GM12875 (cell line): ENCODE results near the gene NPC2.

Experiments used
- H3K4me3 ChIP-seq: one replicate; pipeline ENCODE4 v1.5.1; 2011; ENCODE audit warnings: low read depth, low read length, control low read depth
- TF ChIP-seq, protein P1 (sequence below): IDR thresholded peaks from 2 replicates; pipeline ENCODE4 v1.5.1; 2011; ENCODE audit warnings: low read depth, mild to moderate bottlenecking, control low read depth, inconsistent platforms, low read length, moderate library complexity, borderline replicate concordance; ENCODE audit not compliant: insufficient read depth

NPC2 gene

DNA sequence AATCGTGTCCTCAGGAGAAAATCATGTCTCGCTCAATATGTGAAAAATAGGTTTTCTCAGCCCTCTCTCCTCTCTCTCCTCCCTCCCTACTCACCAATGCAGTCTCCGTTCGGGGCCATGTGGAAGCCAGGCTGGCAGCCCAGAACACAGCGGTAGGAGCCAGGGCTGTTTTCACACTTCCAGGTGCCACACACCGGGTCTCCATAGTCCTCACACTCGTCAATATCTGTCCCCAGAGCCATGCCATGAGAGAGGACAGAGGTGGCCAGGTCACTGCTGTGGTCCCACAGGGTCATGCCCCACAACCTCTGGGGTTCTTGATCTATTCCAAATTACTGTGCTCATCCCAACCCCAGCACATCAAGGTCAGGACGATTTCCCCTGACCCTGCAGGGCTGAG, 14.0 kb upstream of the NPC2 start:
- TF ChIP-seq, protein P1, sequence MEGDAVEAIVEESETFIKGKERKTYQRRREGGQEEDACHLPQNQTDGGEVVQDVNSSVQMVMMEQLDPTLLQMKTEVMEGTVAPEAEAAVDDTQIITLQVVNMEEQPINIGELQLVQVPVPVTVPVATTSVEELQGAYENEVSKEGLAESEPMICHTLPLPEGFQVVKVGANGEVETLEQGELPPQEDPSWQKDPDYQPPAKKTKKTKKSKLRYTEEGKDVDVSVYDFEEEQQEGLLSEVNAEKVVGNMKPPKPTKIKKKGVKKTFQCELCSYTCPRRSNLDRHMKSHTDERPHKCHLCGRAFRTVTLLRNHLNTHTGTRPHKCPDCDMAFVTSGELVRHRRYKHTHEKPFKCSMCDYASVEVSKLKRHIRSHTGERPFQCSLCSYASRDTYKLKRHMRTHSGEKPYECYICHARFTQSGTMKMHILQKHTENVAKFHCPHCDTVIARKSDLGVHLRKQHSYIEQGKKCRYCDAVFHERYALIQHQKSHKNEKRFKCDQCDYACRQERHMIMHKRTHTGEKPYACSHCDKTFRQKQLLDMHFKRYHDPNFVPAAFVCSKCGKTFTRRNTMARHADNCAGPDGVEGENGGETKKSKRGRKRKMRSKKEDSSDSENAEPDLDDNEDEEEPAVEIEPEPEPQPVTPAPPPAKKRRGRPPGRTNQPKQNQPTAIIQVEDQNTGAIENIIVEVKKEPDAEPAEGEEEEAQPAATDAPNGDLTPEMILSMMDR: no peak
- H3K4me3 ChIP-seq: no peak overlapping the region

DNA sequence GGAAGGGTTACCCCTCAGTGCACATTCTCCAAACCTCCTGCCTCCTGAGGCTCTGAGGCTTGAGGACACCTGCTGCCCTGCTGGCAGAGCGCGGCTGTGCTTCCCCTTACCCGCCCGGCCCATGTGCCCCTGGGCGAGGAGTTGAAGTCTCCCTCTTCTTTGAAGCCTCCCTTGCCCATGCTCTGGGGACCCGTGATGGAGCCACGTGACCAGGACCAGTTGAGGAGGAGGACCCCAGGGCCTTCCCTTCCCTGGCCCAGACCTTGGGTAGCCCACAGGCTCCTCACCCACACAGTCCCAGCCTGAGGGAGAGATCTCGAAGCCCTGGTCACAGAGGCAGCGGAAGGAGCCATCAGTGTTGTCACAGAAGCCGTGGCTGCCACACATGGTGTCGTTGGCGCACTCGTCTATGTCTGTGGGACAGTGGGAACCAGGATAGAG, 13.3 kb upstream of the NPC2 start:
- H3K4me3 ChIP-seq: no peak overlapping the region
- TF ChIP-seq, protein P1: no peak

DNA sequence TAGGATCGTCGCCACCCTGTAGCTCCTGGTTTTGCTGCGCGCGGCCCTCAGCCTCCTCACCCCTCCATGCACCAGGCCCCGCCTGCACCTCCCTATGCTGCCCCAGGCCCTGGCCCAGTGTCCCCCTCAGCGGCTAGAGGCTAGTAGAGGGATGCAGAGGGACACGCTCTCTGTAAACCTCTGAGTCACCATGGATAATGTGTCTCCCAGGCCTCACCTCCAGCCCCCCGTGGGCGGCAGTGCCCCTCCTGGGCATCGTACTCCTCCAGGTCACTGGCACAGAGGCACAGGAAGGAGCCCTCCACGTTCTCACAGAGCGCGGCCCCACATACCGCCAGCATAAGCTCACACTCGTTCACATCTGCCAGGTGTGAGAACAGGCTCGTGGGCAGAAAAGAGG, 12.7 kb upstream of the NPC2 start:
- H3K4me3 ChIP-seq: no peak overlapping the region
- TF ChIP-seq, protein P1: no peak

DNA sequence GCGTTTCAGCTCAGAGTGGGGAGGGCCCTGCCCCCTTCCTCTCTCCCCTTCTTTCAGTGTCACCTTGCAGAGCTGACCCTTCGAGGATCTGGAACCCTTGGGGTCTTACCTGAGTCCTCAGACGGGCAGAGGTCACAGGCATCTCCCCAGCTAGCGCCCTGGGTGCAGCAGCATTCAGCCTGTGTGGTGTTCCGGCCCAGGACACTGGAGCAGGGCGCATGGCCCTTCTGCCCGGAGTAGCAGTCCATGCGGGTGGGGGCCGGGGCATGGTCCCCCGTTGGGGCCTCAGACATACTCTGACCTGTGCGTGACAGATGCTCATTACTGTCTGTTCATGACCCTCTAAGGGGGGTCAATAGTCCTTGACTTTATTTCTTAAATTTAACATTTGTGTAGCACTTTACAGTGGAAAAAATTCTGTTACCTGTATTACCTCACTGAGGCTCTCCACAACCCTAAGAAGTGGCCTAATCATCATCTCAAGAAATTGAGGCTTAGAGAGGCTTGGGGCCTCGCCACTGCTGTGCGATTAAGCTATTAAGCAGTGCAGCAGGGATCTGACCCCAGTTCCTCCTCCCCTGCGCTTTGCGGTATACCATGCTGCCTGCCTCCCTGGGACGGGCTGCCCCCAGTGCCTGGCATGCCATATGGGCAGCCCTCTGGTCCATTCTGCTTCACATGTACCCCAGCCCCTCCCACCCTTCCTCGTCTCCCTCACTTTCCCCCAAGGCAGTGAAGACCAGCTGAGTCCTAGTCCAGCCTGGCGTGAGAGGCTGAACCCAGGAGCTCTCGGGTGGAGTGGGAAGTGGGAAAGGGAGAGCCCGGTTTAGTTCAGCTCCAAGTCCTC, 12.0 kb upstream of the NPC2 start:
- TF ChIP-seq, protein P1: no peak
- H3K4me3 ChIP-seq: no peak overlapping the region

DNA sequence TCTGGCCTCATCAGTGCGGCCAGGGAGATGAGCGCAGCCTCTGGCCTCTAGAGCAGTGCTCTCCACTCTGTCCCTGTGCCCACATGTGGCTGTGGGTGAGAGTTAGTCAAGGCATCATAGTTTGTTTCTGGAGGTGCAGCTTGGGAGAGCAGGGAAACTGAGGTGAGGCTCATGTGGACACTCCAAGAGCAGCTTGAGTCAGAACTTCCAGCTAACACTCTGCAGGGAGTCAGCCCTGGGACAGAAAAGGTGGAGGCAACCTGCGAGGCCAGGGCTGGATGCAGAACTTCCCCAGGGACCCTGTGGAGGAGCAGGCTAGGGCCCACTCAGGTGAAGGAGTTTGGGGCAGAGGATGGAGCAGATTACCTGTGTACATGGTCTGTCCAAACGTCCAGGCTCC, 11.3 kb upstream of the NPC2 start:
- H3K4me3 ChIP-seq: no peak overlapping the region
- TF ChIP-seq, protein P1: no peak

DNA sequence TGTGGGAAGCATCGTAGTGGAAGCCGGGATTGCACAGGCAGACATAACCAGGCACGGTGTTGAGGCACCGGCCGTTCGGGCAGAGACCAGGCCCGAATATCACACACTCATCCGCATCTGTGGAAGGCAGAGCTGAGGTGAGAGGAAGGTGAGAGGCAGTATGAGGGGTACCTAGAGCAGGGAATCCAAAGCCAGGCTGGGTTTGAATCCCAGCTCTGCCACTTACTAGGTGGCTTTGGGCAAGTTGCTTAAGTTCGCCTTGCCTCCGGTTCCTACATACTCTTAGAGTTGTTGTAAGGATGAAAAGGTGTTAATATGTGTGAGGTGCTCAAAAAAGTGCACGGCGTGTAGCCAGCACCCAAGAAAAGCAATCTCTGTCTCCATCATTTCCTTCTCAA, 10.8 kb upstream of the NPC2 start:
- H3K4me3 ChIP-seq: no peak overlapping the region
- TF ChIP-seq, protein P1: no peak

DNA sequence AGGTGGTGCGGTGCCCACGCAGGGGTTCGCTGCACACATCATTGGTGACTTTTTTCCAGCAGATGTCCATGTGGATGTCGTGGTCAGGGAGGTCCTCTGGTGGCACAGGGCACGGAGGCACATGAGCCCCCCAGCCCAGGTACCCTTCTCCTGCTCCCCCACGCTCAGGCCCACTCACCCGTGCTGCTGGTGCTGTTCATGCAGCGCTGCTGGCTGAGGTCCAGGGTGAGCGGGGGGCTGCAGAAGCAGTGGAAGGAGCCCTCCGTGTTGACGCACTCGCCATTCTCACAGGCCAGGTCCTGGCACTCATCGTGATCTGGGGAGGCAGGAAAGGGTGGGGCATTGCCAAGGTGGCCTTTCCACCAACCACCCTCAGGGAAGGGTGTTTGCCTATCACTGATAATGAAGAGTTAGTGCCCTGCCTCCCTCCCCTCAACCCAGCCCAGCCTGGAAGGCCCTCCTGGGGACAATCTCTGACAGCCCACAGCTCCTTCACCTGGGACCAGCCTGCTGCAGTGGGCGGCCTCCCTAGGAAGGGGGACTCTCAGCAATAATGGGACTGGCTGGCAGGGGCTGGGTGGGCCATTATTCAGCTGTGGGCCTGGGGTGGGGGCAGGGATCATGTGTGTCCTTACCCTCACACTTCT, 10.3 kb upstream of the NPC2 start:
- TF ChIP-seq, protein P1: no peak
- no peak overlapping the region for H3K4me3 ChIP-seq
